Measurements from ENCODE around the gene PTPRE. TPM values are rescaled to one million over a fixed set of nuclear protein-coding genes. Genes with fewer than 3 reads are reported as not detected.

The PTPRE gene
- total and polyA plus RNA-seq, 2 donors, result 5.7 to 15.9 TPM

DNA sequence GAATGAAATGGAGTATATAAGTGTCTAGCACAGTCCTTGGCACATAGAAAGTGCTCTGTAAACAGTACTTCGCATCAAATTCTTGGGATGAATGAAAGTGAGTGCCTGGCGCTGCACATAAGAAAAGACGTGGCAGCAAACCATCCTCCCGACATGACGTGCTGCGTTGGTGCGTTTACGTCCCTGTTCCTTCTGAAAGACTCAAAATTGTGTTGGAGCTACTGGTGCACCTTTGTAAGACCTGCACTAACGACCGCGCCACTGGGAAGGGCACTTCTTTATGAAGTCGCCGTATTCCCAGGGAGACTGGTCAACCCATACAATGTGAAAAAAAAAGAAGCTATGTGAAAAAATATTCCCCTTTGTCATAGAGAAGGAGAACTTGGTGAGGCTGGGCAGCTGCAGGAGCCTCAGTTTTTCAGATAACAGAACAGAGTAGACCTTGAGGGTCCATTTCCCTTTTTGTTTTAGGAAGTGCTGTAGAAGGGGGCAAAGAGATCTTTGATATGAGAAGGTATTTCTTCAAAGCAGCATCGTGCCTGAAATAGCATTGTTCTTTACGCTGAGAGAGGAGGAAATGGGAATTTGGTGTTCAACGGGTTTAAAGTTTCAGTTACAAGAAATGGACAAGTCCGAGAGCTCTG, 91.7 kb downstream of the PTPRE start:
- 82% methylated on average over 17 of the region's 17 CpGs for WGBS
- H3K4me3 ChIP-seq (ENCODE audit: low read depth, low read length), result no peak overlapping the region

DNA sequence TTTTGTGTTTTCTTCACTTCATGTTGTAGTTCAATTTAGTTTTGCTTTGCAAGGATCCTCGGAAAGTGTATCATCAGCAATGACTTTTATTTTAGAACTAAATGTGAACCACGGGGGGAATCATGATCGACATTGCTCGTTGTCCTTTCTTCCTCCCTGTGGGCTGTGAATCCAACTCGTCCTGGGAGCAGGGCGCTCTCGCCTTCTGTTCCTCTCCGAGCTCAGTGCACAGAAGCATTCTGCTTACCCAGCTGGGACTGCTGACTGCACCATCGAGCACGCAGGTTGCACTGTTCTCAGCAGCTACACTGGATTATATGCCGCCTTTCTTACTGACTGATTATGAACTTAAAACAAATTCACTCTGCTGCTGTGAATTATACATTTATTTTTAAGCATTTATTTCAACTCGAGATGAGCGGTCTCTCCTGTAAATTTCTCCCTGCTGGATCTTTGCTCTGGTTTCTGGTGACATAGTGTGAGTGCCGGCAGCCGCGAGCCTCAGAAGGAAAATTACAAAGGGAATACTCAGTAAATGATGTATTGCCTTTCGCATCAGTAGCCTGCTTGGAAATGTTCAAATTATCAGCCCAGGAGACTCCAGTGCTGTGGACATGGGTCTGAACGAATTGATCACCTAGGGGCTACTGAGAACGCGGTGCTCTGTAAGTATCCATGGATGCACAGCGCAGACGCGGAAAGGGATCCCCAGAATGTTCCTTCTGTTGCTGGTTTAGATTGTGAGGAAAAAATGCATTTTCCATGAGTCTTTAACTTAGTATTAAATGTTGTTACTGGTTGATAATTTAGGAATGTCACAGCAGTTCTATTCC, 92.6 kb downstream of the PTPRE start:
- H3K27ac ChIP-seq (ENCODE audit: low read depth), result no peak overlapping the region
- no peaks in the 10 kb centered on the region for H3K4me1 ChIP-seq (ENCODE audit: insufficient read depth)
- DNase-seq (ENCODE audit: extremely low spot score), result no peak
- H3K4me3 ChIP-seq (ENCODE audit: low read depth, low read length), result no peak overlapping the region
- 80% methylated on average over 23 of the region's 23 CpGs for WGBS
- H3K36me3 ChIP-seq (ENCODE audit: insufficient read depth), result no peaks in the 10 kb centered on the region

More for the DNA sequence above, 91.7 kb downstream of the PTPRE start:
- Histone ChIP-seq H3K36me3 (ENCODE audit: insufficient read depth) (no peaks in the 10 kb centered on the region), H3K27ac (ENCODE audit: low read depth) (no peak overlapping the region), H3K4me1 (ENCODE audit: insufficient read depth) (no peaks in the 10 kb centered on the region)
- no peak for DNase-seq (ENCODE audit: extremely low spot score)

DNA sequence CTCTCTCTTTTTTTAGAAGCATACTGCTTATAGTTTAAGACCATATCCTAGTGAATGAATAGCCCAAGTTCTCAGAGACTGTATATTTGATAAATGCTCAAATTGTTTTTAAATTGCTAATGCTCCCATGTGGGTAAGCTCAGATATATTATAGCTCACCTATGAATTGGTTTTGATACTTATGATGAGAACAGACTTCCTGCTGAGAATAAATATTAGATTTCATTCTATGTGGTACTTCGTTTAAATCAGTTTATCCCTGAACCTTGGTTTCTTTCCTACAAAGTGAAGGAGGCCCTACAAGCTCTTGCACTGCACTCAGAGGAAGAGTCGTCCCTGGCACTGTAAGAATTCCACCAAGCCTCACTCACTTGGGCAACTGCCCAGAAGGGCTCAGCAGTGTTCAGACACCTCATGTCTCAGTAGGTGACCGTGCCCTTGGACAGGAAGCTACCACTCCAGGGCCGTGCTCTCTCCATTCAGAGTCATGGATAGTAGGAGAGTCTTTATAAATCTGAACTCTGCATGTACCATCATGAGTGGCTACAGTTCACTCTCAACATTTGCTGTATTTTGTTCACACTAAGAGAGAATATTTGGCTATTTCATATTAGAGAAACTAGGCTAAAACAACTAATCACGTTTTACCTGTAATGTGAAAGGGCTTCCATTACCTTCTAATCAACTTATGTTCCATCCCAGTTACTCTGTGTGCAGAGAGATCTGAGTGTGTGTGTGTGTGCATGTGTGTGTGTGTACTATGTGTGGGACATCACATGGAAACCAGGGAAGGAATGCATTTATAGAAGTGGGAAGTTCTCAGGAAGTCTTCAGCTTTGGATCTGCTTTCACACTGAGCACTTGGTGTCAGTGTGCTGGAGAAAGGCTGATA, 93.8 kb downstream of the PTPRE start:
- DNase-seq (ENCODE audit: extremely low spot score), result no peak
- no peaks in the 10 kb centered on the region for H3K36me3 ChIP-seq (ENCODE audit: insufficient read depth)
- no peak overlapping the region for H3K4me3 ChIP-seq (ENCODE audit: low read depth, low read length)
- H3K27ac ChIP-seq (ENCODE audit: low read depth), result no peak overlapping the region
- H3K4me1 ChIP-seq (ENCODE audit: insufficient read depth), result no peaks in the 10 kb centered on the region
- WGBS, result 61% methylated on average over 5 of the region's 5 CpGs

DNA sequence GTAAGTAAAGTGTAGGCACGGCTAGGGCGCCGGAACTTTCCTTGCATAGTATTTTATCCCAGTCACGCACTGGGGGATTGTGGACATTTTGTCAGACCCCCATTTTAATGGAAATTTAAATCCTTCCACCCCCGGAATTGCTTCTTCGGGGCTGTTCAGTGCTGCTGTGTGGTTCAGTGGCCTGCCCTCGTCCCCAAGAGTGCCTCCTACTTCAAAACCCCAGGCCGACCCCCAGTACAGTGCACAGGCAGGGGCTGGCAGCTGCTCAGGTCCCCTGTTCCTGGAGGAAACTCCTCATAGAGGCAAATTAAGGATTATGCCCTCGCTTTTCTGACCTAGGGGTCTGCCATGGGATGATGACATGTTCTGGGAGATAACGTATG, 94.5 kb downstream of the PTPRE start:
- no peak overlapping the region for H3K27ac ChIP-seq (ENCODE audit: low read depth)

DNA sequence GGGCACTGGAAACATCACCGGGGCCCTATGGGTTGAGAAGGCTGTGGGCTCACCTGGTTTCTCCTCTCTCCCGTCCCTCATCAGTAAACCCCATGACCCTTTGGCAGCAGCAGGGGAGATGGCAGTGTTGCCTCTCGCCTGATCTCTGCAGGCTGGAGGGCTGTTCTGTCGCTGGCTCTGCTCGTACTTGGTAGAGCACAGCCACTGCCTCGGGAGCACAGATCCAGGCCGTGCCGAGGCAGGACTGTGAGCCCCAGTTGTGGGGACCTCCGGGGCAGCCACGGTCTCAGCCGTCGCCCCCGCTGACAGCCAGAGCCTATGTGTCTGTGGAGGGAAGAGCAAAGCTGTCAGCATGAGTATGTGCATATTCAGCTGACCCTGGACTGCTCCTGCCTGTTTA, 94.9 kb downstream of the PTPRE start:
- no peak for DNase-seq (ENCODE audit: extremely low spot score)
- no peaks in the 10 kb centered on the region for H3K36me3 ChIP-seq (ENCODE audit: insufficient read depth)
- no peak overlapping the region for H3K4me3 ChIP-seq (ENCODE audit: low read depth, low read length)
- H3K4me1 ChIP-seq (ENCODE audit: insufficient read depth), result no peaks in the 10 kb centered on the region
- no peak overlapping the region for H3K27ac ChIP-seq (ENCODE audit: low read depth)
- 72% methylated on average over 13 of the region's 13 CpGs for WGBS

More for the DNA sequence above, 94.5 kb downstream of the PTPRE start:
- H3K36me3 ChIP-seq (ENCODE audit: insufficient read depth), result no peaks in the 10 kb centered on the region
- DNase-seq (ENCODE audit: extremely low spot score), result no peak
- no peaks in the 10 kb centered on the region for H3K4me1 ChIP-seq (ENCODE audit: insufficient read depth)
- WGBS, result 77% methylated on average over 10 of the region's 10 CpGs
- no peak overlapping the region for H3K4me3 ChIP-seq (ENCODE audit: low read depth, low read length)

DNA sequence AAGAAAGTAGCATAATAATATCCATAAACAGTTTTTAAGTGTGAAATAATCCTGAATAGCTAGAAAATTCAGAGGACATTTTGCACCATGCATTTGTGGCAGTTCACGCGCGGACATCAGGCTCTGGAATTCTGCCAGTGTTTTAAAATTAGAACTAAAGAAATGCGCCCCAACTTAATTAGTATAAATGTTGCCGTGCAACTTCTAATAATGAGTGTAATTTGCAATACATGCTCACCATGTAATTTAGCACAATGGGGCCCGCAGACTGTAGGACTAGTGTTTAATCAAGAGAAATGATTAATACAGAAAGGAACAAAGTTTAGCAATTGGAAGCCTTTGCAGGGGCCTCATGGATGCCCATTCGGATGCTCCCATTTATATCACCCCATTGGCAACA, 96.6 kb downstream of the PTPRE start:
- 86% methylated on average over 7 of the region's 7 CpGs for WGBS
- Histone ChIP-seq H3K4me1 (ENCODE audit: insufficient read depth) (no peaks in the 10 kb centered on the region), H3K36me3 (ENCODE audit: insufficient read depth) (no peaks in the 10 kb centered on the region), H3K27ac (ENCODE audit: low read depth) (no peak overlapping the region), H3K4me3 (ENCODE audit: low read depth, low read length) (no peak overlapping the region)
- DNase-seq (ENCODE audit: extremely low spot score), result no peak

DNA sequence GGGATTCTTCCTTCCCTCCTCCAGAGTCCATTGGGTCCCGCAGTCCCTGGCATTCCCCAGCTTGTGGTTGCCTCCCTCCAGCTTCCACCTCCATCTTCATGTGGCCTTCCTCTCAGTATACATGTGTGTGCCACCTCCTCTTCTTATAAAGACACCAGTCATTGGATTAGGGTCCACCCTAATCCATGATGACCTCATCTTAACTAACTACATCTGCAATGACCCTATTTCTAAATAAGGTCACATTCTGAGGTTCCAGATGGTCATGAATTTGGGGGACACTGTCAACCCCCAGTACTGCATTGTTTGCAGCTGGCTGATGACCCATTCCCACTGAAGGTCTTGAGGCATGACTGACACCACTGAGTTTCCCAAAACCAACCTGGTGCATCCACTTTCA, 99.0 kb downstream of the PTPRE start:
- H3K27ac ChIP-seq (ENCODE audit: low read depth), result no peak overlapping the region
- DNase-seq (ENCODE audit: extremely low spot score), result no peak
- H3K36me3 ChIP-seq (ENCODE audit: insufficient read depth), result no peaks in the 10 kb centered on the region
- no peak overlapping the region for H3K4me3 ChIP-seq (ENCODE audit: low read depth, low read length)
- 87% methylated on average over 1 of the region's 1 CpG for WGBS
- H3K4me1 ChIP-seq (ENCODE audit: insufficient read depth), result no peaks in the 10 kb centered on the region

DNA sequence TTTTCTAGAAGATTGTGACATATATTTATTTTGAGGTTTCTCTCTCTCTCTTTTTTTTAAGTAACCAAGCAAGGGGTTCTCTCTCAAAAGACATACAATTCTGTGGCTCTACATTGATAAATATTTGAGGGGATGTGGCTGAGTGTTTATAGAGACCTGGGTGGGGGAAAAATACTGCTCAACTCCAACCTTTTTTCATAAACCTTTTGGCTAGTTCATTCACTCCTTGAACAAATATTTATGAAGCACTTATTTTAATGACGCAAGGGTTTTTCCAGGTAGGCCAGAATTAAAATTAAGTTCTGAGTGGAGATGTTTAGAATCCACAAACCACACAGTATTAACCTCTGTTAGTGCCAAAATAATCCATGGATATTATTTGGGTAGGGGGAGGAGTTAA, 100.2 kb downstream of the PTPRE start:
- H3K4me3 ChIP-seq (ENCODE audit: low read depth, low read length), result no peak overlapping the region
- WGBS, result 72% methylated on average over 1 of the region's 1 CpG

DNA sequence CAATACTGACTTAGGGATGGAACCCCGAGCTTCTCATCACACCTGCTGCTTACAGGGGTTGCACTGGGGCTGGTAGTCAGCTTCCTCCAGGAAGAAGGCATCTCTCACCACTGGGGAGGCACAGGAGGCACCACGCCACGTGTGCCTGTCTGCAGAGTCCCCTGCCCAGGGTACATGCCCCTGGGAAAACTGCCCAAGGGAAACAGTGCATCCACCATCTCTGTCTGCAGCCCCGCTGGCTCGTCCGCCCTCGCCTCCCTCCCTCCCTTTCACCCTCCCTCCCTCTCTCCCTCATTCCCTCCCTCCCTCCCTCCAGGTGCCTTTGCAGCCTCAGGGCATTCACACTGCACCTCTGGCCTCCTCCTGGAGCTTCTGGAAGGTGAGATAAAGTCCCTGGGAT, 101.1 kb downstream of the PTPRE start:
- Histone ChIP-seq H3K4me1 (ENCODE audit: insufficient read depth) (no peaks in the 10 kb centered on the region), H3K4me3 (ENCODE audit: low read depth, low read length) (no peak overlapping the region), H3K27ac (ENCODE audit: low read depth) (no peak overlapping the region), H3K36me3 (ENCODE audit: insufficient read depth) (no peaks in the 10 kb centered on the region)
- WGBS, result 61% methylated on average over 7 of the region's 7 CpGs
- DNase-seq (ENCODE audit: extremely low spot score), result no peak

More for the DNA sequence above, 100.2 kb downstream of the PTPRE start:
- no peak overlapping the region for H3K27ac ChIP-seq (ENCODE audit: low read depth)
- DNase-seq (ENCODE audit: extremely low spot score), result no peak
- H3K36me3 ChIP-seq (ENCODE audit: insufficient read depth), result no peaks in the 10 kb centered on the region
- H3K4me1 ChIP-seq (ENCODE audit: insufficient read depth), result no peaks in the 10 kb centered on the region

DNA sequence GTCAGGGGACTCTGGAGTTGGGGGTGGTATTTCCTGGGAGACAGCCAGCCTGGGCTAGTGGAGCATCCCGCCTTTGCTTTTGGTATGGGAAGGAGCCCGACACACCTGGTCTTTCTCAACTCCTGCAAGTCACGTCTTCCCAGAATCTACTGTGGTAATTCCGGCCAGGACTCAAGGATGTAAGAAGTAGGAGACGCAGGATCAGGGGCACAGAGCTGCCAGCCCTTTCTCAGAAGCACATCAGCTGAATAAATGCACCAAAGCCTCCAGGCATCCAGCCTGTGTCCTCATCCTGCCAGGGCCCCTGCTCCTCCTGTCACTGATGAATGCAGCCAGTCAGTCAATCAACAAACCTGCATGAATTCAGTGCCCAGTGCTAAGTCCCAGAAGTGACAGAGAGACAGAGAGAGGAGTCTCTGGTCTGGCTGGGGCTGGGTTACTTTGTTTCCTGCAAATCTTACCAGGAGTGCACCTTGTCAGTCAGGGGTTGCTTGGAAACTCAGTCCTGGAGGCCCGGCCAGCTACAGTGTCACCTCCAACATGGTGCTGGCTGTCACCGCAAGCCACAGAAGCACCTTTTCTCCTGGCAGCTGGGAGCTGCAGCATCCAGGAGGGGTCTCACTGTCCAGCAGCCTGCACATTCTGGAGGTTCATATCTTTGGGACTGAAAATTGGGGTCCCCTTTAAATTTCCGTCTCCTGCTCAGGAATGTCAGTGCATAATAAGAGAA, 101.8 kb downstream of the PTPRE start:
- Histone ChIP-seq H3K4me3 (ENCODE audit: low read depth, low read length) (no peak overlapping the region), H3K27ac (ENCODE audit: low read depth) (no peak overlapping the region), H3K36me3 (ENCODE audit: insufficient read depth) (no peaks in the 10 kb centered on the region), H3K4me1 (ENCODE audit: insufficient read depth) (no peaks in the 10 kb centered on the region)
- 68% methylated on average over 8 of the region's 8 CpGs for WGBS
- DNase-seq (ENCODE audit: extremely low spot score), result no peak

DNA sequence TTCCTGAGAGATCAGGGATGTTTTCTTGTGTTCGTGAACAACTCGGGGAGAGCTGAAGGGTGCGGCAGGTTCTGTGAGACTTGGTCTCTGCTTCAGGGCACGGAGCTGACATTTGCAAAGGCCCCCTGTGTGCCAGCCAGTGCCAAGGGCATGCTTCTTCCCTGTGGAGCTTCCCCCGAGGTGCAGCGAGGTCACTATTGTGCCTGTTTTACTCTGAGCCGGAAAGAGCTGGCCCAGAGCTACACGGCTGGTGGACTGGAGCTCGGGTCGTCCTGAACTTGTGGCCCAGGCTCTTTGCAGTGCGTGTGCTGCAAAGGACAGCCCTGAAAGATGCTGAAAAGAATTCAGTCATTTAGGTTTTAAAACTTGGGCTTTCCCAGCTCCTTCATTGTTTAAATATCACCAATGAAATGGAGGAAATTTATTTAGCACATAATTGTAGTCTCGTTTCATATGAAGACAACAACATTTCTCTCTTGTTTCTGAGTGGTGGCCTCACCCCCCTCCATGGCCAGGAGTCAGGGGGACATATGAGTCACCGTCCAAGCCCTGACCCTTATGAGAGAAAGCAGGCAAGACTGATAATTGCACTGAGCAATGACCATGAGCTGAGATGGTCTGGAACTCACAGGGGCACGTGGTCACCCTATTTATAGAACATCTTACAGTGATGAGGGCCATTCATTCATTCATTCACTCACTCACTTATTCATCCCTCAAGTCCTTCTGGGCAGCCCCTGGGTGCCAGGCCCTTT, 102.6 kb downstream of the PTPRE start:
- H3K27ac ChIP-seq (ENCODE audit: low read depth), result no peak overlapping the region
- no peak overlapping the region for H3K4me3 ChIP-seq (ENCODE audit: low read depth, low read length)
- no peak for DNase-seq (ENCODE audit: extremely low spot score)
- H3K36me3 ChIP-seq (ENCODE audit: insufficient read depth), result no peaks in the 10 kb centered on the region
- no peaks in the 10 kb centered on the region for H3K4me1 ChIP-seq (ENCODE audit: insufficient read depth)
- 55% methylated on average over 14 of the region's 14 CpGs for WGBS

DNA sequence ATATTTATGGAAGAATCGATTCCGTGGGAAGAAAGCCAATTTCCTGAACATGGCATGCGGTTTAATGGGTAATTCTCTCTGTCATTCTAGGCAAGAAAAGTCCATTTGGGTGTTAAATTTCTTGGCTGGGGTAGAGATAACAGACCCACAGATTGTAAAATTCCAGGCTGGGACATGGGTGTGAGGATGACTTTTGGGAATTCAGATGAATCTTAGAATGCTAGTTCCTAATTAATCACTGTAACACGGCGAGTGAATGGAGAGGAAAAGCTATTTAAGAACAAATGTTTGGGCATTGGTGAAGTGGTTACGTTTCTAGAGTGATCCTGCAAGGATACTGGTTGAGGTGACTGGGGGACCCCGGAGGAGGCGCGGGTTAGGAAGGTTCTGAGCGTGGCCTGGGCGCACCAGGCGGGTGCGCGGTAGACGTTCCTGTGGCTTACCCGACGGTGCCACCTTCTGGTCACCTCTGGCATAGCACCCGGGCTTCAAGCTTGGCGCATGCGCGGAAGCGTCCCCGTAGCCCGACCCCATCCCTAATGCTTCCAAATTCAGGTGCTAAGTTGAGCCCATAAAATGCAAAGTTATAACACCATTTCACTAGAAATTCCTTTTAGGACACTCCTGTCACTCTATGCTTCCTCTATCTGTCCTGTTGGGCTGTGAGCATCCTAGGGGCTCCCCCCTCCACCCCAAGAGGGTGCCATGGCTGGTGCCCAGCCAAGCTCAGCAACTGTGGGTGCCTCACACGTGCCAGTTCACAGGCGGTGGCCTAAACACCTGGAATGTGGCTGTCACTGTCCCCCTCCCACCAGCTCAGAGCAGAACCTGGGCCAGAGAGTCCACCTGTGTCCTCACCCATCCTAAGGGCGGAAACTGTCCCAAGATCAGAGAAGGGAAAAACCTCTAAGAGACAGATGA, 104.4 kb downstream of the PTPRE start:
- no peaks in the 10 kb centered on the region for H3K4me1 ChIP-seq (ENCODE audit: insufficient read depth)
- no peak for DNase-seq (ENCODE audit: extremely low spot score)
- H3K4me3 ChIP-seq (ENCODE audit: low read depth, low read length), result no peak overlapping the region
- 16% methylated on average over 27 of the region's 27 CpGs for WGBS
- no peaks in the 10 kb centered on the region for H3K36me3 ChIP-seq (ENCODE audit: insufficient read depth)
- H3K27ac ChIP-seq (ENCODE audit: low read depth), result no peak overlapping the region
